Left cardiac atrium (tissue), 4 donors: ENCODE data around the gene EPG5. TPM values are rescaled to one million over a fixed set of nuclear protein-coding genes. Genes with fewer than 3 reads are reported as not detected.
A peak's percentile ranks its signal among the peaks of the same experiment; 100 is the strongest.
"Not testable (repeated sequence)": the region's sequence is repeated elsewhere in the genome, so short reads cannot be mapped to it uniquely, and the experiment has no call there.

Source experiments
- ATAC-seq, 2 donors: fragments of 200-7000 bp; cut with Tn5 transposase; one replicate each; pipeline ENCODE4 v1.9.1; 2020; ENCODE audit warnings: mild to moderate bottlenecking in 2 of 2, moderate library complexity in 2 of 2
- DNase-seq: peaks from one replicate; pipeline ENCODE4 v3.0.0-alpha.2; 2020
- intact Hi-C, 2 donors: fragments of 100-400 bp; cut with DNase I; formaldehyde crosslinking; loops; one replicate each; pipeline versions ENCODE4 v1.14.1 to v1.15.1; 2022 to 2023
- total RNA-seq, 2 donors: library from RNA; stranded (reverse); fragmentation: NEBNext Ultra II Directional; extraction: Animal tissue kit (Norgen Biotek cat#: 25700); gene quantifications; one replicate each; pipeline ENCODE4 v1.2.1, GENCODE V29; 2021
- donor health status: DM: no; HTN: yes; CAD: no.
- donor health status: DM: no; HTN: yes; CAD: no; lungs with severe emphysema.
- donor health status: DM: yes; HTN: yes; CAD: no.
- donor health status: Dilated cardiomyopathy.

The EPG5 gene
- total RNA-seq, 2 donors from 2014 or later, result 19.5 to 23.3 TPM

DNA sequence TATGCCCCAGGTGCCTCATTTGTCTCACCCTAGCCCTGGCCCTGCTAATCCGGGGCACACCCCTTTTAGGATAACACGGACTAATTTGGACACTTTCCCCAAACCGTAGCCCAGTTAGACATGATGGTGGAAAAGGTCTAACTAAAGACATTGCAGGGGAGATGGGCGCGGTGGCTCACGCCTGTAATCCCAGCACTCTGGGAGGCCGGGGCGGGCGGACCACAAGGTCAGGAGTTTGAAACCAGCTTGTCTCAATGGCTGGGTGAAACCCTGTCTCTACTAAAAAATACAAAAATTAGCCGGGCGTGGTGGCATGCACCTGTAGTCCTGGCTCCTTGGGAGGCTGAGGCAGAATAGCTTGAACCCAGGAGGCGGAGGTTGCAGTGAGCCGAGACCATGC lies 118.5 kb downstream of the EPG5 start:
- DNase-seq, ATAC-seq, intact Hi-C loops: not testable (repeated sequence)

GRCh38 chr18:45847119-45847518 lies 120.0 kb downstream of the EPG5 start:
- intact Hi-C loops, result no loop called here

DNA sequence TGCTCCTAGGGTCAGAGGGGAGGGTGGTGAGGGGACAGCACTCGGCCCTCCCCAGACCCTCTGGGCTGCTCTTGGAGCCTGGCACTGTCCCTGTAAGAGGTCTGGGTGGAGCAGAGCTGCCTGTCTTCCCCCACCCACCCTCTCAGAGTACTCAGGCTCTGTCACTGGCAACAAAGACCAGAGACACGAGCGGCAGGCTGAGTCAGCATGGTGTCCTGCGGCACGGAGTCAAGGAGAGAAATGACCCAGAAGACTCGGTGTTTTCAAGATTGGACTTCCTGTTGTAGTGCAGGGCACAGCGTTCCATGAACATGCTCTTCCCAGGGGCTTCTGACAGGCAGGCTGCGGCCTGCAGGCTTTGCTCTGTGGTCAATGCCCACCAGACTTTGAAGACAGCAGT lies 121.7 kb downstream of the EPG5 start:
- intact Hi-C loops, result no loop called here
- DNase-seq (no peak), ATAC-seq (peak in 1 of 2 donors; percentile 27)

More at GRCh38 chr18:45847119-45847518, 120.0 kb downstream of the EPG5 start:
- DNase-seq (no peak), ATAC-seq (no peak)

GRCh38 chr18:45844938-45845337 lies 122.2 kb downstream of the EPG5 start:
- intact Hi-C loops, result no loop called here
- DNase-seq (no peak), ATAC-seq (no peak)

- ATAC-seq (no peak), DNase-seq (no peak)
- intact Hi-C loops, result no loop called here
These were observed 124.1 kb downstream of the EPG5 start for GRCh38 chr18:45843019-45843418.

GRCh38 chr18:45841765-45842442 lies 125.2 kb downstream of the EPG5 start:
- intact Hi-C loops, result no loop called here

DNA sequence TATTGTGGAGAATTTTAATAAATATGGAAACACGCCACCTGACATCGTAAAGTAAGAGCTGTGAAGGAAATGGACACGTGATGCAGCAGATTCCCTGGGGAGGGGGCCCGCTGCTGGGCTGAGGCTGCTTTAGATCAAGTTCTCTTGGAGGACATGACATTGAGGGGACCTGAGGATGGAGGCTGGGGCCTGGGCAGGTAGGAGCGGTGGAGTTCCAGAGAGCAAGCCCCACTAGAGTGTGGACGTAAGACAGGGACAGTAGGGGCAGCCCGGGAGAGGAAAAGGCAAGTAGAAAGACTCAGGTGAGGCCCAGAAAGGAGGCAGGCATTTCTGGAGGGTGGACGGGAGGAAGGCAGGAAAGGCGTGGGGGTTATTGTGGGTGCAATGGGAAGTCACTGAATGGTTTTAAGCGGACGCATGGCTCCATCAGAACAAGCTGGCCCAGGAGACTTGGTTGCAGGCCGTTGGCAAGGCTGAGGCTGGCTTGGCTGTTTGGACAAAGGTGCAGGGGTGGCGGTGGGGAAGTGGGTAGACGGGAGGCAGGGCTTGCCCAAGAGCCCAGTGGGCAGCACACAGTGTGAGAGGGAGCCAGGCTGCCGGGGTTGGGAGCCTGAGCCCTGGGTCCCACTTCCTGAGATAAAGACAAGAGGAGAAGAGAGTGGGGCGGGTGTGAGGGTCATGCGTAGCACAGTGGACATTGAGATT lies 125.9 kb downstream of the EPG5 start:
- intact Hi-C loops, result no loop called here
- DNase-seq (no peak), ATAC-seq (no peak)

More at GRCh38 chr18:45841765-45842442, 125.2 kb downstream of the EPG5 start:
- ATAC-seq (no peak), DNase-seq (no peak)

GRCh38 chr18:45839414-45840395 lies 127.4 kb downstream of the EPG5 start:
- DNase-seq, result no peak
- ATAC-seq, result peak; percentile 72 to 77
- intact Hi-C loops, result loop anchor here (2.0 to 10.0 kb wide), 3 partner anchors 55 to 117 kb away; partner anchors contain the start of gene SLC14A1 (in 1 of the 2)

DNA sequence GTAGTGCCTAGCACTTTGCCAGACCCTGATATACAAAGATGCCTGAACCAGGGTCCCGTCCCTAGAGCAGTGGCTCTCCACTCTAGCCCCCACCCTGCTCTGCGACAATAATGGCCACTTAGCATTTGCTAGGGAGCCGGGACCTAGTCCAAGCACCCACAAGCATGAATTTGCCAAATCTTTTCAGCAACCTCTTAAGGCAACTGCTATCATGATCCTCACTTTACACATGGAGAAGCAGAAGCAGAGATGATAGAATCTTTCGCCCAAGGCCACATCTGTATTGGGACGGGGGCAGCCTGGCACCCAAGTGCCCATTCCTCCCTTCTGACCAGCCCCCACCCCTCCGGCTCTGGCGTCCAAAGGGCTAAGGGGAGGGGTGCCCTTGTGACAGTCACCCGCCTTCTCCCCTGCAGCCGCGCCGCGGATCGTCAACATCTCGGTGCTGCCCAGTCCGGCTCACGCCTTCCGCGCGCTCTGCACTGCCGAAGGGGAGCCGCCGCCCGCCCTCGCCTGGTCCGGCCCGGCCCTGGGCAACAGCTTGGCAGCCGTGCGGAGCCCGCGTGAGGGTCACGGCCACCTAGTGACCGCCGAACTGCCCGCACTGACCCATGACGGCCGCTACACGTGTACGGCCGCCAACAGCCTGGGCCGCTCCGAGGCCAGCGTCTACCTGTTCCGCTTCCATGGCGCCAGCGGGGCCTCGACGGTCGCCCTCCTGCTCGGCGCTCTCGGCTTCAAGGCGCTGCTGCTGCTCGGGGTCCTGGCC lies 128.6 kb downstream of the EPG5 start:
- intact Hi-C loops, result loop anchor here (2.0 to 10.0 kb wide), 3 partner anchors 54 to 116 kb away; partner anchors contain the start of gene SLC14A1 (in 1 of the 2)
- ATAC-seq (peak; percentile 53 to 62), DNase-seq (peak; percentile 41)

DNA sequence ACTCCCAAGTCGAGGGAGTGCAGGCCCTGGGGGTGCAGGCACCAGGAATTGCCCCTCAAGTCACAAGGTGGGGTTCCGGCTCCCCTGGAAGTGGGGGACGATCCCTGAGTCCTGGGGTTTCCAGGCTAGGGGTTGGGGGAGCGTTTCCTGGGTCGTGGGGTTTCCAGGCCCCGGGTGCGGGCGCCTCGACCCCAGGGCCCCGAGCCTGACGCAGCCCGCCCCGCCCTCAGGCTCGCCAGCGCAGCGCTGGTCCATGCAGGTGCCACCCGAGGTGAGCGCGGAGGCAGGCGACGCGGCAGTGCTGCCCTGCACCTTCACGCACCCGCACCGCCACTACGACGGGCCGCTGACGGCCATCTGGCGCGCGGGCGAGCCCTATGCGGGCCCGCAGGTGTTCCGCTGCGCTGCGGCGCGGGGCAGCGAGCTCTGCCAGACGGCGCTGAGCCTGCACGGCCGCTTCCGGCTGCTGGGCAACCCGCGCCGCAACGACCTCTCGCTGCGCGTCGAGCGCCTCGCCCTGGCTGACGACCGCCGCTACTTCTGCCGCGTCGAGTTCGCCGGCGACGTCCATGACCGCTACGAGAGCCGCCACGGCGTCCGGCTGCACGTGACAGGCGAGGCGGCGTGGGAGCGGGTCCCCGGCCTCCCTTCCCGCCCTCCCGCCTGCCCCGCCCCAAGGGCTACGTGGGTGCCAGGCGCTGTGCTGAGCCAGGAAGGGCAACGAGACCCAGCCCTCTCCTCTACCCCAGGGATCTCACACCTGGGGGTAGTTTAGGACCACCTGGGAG lies 129.7 kb downstream of the EPG5 start:
- intact Hi-C loops, result loop anchor here (2.0 to 10.0 kb wide), 3 partner anchors 53 to 115 kb away; partner anchors contain the start of gene SLC14A1 (in 1 of the 2)
- ATAC-seq (peak; percentile 48 to 67), DNase-seq (peak; percentile 60)

- DNase-seq, result no peak
- intact Hi-C loops, result loop anchor here in 1 of 2 donors (10.0 kb wide), 1 partner anchor 112 kb away; the partner anchor contains the start of gene SLC14A1
- no peak for ATAC-seq
These were observed 130.6 kb downstream of the EPG5 start for GRCh38 chr18:45836242-45837205.

DNA sequence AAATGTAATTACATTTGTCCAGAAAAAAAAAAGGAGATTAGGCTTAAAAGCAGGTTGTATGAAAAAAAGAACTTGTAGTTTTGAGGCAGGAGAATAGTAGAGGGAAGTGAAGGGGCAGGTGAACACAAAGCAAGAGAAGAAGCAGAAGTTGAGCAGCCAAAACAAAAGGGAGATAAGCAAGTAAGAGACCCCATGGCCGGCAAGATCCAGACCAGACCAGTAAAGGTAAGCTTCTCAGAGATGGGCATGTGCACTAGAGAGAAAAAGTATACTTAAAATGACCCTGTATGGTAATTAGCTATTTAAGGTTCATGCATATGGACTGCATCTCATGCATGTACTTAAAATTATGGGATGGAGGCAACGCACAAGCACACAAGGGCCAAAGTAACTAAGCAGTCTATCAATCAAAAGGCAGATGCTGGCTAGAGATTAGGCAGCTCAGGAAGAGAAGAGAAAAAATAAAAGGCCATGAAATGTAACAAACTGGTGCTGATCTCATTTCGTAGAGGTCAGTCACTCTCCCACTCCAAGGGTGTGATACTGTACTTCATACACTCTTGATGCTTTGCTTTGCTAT lies 132.0 kb downstream of the EPG5 start:
- intact Hi-C loops, result loop anchor here in 1 of 2 donors (10.0 kb wide), 1 partner anchor 110 kb away; the partner anchor contains the start of gene SLC14A1
- ATAC-seq, result no peak

DNA sequence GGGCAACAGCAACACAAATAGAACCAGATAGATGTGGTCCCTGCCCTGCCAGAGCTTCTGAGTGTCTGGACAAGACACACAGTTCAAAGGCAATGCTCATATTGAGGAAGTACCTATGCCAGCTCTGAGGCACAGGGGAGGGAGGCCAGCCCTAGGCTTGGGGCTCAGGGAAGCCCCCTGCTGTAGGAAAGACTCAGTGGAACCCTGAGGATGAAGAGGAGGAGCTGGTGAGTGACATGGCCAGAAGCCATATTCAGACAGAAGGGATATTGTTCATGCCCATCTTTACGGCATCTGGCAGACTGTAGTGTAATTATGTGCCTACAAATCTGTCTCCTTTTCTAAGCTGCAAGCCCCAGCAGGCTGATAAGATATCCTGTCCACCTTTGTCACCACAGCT lies 132.8 kb downstream of the EPG5 start:
- ATAC-seq, result no peak
- DNase-seq, result no peak
- intact Hi-C loops, result loop anchor here in 1 of 2 donors (10.0 kb wide), 1 partner anchor 110 kb away; the partner anchor contains the start of gene SLC14A1

More for the DNA sequence above, 132.0 kb downstream of the EPG5 start:
- DNase-seq, result no peak

DNA sequence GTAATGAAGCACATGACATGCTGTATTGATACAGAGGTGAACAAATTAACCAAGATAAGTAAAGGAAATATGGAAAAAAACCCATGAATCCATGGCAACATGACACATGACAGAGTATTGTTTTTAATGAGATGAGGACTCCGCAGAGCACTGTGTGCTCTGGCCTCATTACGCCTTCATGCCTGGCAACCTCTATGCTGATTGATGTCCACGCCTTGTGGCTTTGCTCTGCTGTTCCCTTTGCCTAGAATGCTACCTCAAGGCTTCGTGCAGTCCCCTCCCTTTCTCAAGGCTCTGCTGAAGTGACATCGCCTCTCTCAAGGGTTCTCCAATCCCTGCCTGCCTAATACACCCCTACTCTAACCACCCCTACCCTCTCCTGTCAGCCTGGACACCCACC lies 133.3 kb downstream of the EPG5 start:
- ATAC-seq (no peak), DNase-seq (no peak)

GRCh38 chr18:45830917-45831316 lies 136.2 kb downstream of the EPG5 start:
- intact Hi-C loops, result loop anchor here in 1 of 2 donors (10.0 kb wide), 1 partner anchor 106 kb away; the partner anchor contains the start of gene SLC14A1
- ATAC-seq, result no peak
- no peak for DNase-seq

More for the DNA sequence above, 133.3 kb downstream of the EPG5 start:
- intact Hi-C loops, result loop anchor here in 1 of 2 donors (10.0 kb wide), 1 partner anchor 109 kb away; the partner anchor contains the start of gene SLC14A1
